Measurements from ENCODE around the gene GSN. TPM values are rescaled to one million over a fixed set of nuclear protein-coding genes. Genes with fewer than 3 reads are reported as not detected.

GSN gene
- total RNA-seq, 1 donor from 2014 or later: 84.7 TPM

DNA sequence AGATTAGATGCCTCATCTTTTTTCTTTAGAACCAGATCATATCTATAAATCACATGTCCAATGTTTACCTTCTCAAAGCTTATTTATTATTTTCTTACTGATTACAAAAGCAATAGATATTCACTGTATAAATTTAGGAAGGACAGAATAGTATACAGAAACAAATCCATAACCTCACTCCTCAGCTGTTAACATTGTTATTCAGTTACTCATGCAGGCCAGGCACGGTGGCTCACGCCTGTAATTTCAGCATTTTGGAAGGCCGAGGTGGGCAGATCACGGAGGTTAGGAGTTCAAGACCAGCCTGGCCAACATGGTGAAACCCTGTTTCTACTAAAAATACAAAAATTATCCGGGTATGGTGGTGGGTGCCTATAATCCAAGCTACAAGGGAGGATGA, 86.8 kb downstream of the GSN start:
- peaks cover 8% of the 10 kb centered on the region for H3K4me1 Mint-ChIP-seq
- no peak for DNase-seq (ENCODE audit: low read depth, low spot score)
- TF ChIP-seq, protein P1, sequence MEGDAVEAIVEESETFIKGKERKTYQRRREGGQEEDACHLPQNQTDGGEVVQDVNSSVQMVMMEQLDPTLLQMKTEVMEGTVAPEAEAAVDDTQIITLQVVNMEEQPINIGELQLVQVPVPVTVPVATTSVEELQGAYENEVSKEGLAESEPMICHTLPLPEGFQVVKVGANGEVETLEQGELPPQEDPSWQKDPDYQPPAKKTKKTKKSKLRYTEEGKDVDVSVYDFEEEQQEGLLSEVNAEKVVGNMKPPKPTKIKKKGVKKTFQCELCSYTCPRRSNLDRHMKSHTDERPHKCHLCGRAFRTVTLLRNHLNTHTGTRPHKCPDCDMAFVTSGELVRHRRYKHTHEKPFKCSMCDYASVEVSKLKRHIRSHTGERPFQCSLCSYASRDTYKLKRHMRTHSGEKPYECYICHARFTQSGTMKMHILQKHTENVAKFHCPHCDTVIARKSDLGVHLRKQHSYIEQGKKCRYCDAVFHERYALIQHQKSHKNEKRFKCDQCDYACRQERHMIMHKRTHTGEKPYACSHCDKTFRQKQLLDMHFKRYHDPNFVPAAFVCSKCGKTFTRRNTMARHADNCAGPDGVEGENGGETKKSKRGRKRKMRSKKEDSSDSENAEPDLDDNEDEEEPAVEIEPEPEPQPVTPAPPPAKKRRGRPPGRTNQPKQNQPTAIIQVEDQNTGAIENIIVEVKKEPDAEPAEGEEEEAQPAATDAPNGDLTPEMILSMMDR (conservative IDR thresholded peaks at IDR 0.05): no peak
- no peaks in the 10 kb centered on the region for H3K36me3 Mint-ChIP-seq (ENCODE audit: low read depth)
- H3K4me3 Mint-ChIP-seq: no peak overlapping the region
- no peaks in the 10 kb centered on the region for H3K27me3 Mint-ChIP-seq (ENCODE audit: low read depth)
- H3K27ac Mint-ChIP-seq (ENCODE audit: unreplicated experiment): no peak overlapping the region
- no peaks in the 10 kb centered on the region for H3K9me3 Mint-ChIP-seq

DNA sequence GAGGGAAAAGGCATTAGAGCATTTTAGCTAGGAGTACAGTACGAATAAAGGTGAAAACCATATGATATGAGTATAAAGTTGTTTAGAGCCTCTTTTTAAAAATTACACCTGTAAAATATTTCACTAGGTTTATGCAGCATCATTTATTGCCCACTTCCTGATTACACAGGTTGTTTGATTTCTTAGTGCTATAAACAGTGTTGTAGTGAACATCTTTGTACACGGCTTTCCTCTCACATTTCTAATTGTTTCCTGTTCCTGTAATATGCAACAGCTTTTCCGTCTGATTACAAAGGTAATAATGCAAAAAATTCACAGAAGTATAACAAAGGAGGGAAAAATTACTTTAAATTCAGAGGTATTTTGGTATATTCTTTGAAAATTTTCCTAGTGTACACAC, 89.0 kb downstream of the GSN start:
- Mint-ChIP-seq H3K36me3 (ENCODE audit: low read depth) (no peaks in the 10 kb centered on the region), H3K9me3 (no peaks in the 10 kb centered on the region), H3K27ac (ENCODE audit: unreplicated experiment) (no peak overlapping the region), H3K27me3 (ENCODE audit: low read depth) (no peaks in the 10 kb centered on the region), H3K4me1 (peaks cover 8% of the 10 kb centered on the region), H3K4me3 (no peak overlapping the region)
- TF ChIP-seq, protein P1 (conservative IDR thresholded peaks at IDR 0.05): no peak
- no peak for DNase-seq (ENCODE audit: low read depth, low spot score)

DNA sequence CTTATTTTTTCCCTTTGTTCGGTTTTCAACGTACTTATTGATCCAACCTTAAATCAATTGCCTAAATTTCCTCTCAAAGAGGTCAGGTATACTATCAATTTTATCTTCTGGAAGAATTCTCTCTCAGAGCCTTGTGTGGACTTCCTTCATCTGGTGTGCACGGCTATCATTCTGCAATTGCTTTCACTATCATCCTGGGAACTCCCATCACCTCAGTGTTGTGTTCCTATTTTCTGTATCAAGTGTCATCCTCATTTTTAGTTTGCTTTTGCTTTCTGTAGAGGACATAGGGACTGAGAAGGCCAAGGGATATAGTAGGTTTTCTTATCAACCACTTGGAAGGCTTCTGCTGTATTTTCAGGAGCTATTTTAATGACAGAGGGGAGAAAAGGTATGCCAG, 90.8 kb downstream of the GSN start:
- TF ChIP-seq, protein P1 (conservative IDR thresholded peaks at IDR 0.05): no peak
- Mint-ChIP-seq H3K4me3 (no peak overlapping the region), H3K36me3 (ENCODE audit: low read depth) (no peaks in the 10 kb centered on the region), H3K9me3 (no peaks in the 10 kb centered on the region), H3K27ac (ENCODE audit: unreplicated experiment) (no peak overlapping the region), H3K4me1 (peaks cover 4% of the 10 kb centered on the region), H3K27me3 (ENCODE audit: low read depth) (no peaks in the 10 kb centered on the region)
- no peak for DNase-seq (ENCODE audit: low read depth, low spot score)

DNA sequence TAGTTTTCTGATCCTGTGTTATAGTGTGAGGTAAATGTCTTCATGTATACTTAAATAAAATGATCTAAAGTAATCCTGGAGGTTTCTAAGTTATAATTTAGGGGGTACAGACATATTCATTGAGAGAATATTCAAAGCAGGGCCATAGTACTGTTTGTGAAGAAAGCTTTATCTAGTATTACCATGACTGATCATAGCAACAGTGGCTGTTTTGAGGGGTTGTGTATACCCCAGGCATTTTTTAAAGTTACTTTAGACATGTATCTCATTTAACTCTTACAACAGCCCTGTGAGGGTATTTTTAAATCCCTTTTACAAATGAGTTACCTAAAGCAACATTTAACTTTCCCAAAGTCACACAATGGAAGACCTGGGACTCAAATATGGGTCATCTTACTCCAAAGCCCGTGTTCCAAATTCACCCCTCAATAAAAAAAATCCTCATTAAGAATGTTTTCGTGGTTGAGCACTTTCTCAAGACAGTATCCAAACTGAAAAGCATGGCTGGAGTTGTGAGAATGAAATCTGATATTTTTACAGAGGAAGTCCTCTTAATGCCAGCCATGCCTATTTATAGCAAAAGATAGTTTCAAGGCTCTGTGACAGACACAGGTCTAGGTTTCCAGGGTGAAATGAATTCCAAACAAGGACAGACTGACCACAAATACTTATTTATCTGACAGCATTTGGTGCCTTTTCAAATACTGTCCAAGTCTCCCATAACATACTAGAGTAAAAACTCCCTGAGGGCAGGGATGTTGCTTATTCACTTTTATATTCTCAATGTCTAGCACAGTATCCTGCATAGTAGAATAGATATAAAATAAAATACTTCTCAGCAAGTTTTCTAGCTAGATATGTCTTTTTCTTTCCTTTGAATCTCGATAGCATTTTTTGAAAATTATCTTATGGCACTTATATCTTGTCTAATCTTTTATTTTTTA, 91.7 kb downstream of the GSN start:
- H3K36me3 Mint-ChIP-seq (ENCODE audit: low read depth): no peaks in the 10 kb centered on the region
- no peaks in the 10 kb centered on the region for H3K9me3 Mint-ChIP-seq
- H3K27me3 Mint-ChIP-seq (ENCODE audit: low read depth): no peaks in the 10 kb centered on the region
- H3K4me3 Mint-ChIP-seq: no peak overlapping the region
- TF ChIP-seq, protein P1 (conservative IDR thresholded peaks at IDR 0.05): no peak
- no peak for DNase-seq (ENCODE audit: low read depth, low spot score)
- no peaks in the 10 kb centered on the region for H3K4me1 Mint-ChIP-seq
- H3K27ac Mint-ChIP-seq (ENCODE audit: unreplicated experiment): no peak overlapping the region

DNA sequence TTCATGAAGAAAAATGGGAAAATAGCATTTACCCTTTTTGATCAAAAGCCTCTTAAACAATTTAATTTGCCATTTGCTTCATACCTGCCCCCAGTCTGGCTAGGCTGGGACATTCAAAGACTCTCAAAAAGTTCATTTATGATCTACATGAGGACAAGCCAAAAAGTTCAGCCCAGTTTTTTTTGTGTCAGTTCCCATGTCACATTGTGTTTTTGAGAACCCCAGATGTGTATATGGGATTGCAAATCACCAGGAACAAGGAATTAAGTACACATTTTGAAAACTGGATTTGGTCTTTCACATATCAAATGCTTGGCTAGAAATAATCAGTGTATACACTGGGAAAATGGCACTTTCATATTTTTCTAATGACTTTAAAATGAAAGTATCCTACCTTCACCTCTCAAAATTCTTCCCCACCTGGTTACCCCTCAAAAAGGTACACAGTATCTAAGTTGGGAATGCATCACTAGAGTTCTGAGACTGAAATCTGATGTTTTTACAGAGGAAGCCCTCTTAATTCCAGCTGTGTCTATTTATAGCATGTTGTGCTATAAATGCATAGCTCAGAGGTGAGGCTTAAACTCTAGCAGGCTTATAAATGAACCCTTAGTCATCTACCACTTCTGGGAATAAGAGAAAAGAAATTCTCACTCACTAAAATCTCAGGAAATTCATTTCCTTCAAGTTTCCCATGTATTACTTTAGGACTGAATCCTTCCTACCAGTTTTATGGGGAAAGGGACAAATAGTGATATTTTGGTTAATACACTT, 92.8 kb downstream of the GSN start:
- no peak overlapping the region for H3K27ac Mint-ChIP-seq (ENCODE audit: unreplicated experiment)
- H3K27me3 Mint-ChIP-seq (ENCODE audit: low read depth): no peaks in the 10 kb centered on the region
- no peaks in the 10 kb centered on the region for H3K36me3 Mint-ChIP-seq (ENCODE audit: low read depth)

More for the DNA sequence above, 92.8 kb downstream of the GSN start:
- TF ChIP-seq, protein P1 (conservative IDR thresholded peaks at IDR 0.05): no peak
- no peak overlapping the region for H3K4me3 Mint-ChIP-seq
- no peaks in the 10 kb centered on the region for H3K9me3 Mint-ChIP-seq
- no peak for DNase-seq (ENCODE audit: low read depth, low spot score)
- H3K4me1 Mint-ChIP-seq: no peaks in the 10 kb centered on the region

Data from neural crest cell (in vitro differentiated cells).